ENCODE measurements around the gene BCAS1. TPM values are rescaled to one million over a fixed set of nuclear protein-coding genes. Genes with fewer than 3 reads are reported as not detected.

BCAS1 gene
- total RNA-seq, 4 donors from 2014 or later: 0.97 to 9.3 (median 4.4) TPM

GRCh38 chr20:53994088-53994487 lies 76.3 kb downstream of the BCAS1 start:
- Histone ChIP-seq H3K4me1 (no peaks in the 10 kb centered on the region), H3K4me3 (no peak overlapping the region), H3K36me3 (no peaks in the 10 kb centered on the region), H3K27me3 (peaks cover 0 to 17% (median 0%) of the 10 kb centered on the region in 4 donors), H3K27ac (no peak overlapping the region), H3K9me3 (no peaks in the 10 kb centered on the region)
- TF ChIP-seq CTCF (IDR thresholded peaks at IDR 0.05): no peak
- no peak for TF ChIP-seq POLR2A (IDR thresholded peaks at IDR 0.05)
- DNase-seq: no peak
- 81 to 82% methylated on average over 7 of the region's 7 CpGs for WGBS, 2 donors
- intact Hi-C loops (cut with DNase I): no loop called here

- no peak overlapping the region for H3K27ac ChIP-seq
- TF ChIP-seq CTCF (IDR thresholded peaks at IDR 0.05) (no peak), POLR2A (IDR thresholded peaks at IDR 0.05) (no peak)
- WGBS, 2 donors: 70 to 92% methylated on average over 5 of the region's 5 CpGs
- H3K4me1 ChIP-seq: no peaks in the 10 kb centered on the region
- H3K4me3 ChIP-seq: no peak overlapping the region
- DNase-seq: no peak
- intact Hi-C loops (cut with DNase I): no loop called here
- no peaks in the 10 kb centered on the region for H3K36me3 ChIP-seq
- H3K9me3 ChIP-seq: no peaks in the 10 kb centered on the region
- peaks cover 0 to 17% (median 0%) of the 10 kb centered on the region in 4 donors for H3K27me3 ChIP-seq
These were observed 77.1 kb downstream of the BCAS1 start for GRCh38 chr20:53993310-53993709.

- no peaks in the 10 kb centered on the region for H3K9me3 ChIP-seq
- no peak for DNase-seq
- TF ChIP-seq CTCF (IDR thresholded peaks at IDR 0.05): no peak
- no peak for TF ChIP-seq POLR2A (IDR thresholded peaks at IDR 0.05)
- 80 to 85% methylated on average over 9 of the region's 9 CpGs for WGBS, 2 donors
- H3K27me3 ChIP-seq: peaks cover 0 to 28% (median 0%) of the 10 kb centered on the region in 4 donors
- H3K4me1 ChIP-seq: no peaks in the 10 kb centered on the region
- H3K27ac ChIP-seq: no peak overlapping the region
- H3K4me3 ChIP-seq: no peak overlapping the region
- no peaks in the 10 kb centered on the region for H3K36me3 ChIP-seq
- intact Hi-C loops (cut with DNase I): no loop called here
These were observed 79.5 kb downstream of the BCAS1 start for GRCh38 chr20:53990768-53991450.

- 56 to 75% methylated on average over 2 of the region's 2 CpGs for WGBS, 2 donors
- no peak overlapping the region for H3K4me3 ChIP-seq
These were observed 80.4 kb downstream of the BCAS1 start for GRCh38 chr20:53990003-53990402.

More at GRCh38 chr20:53990003-53990402, 80.4 kb downstream of the BCAS1 start:
- no peak for DNase-seq
- intact Hi-C loops (cut with DNase I): no loop called here
- Histone ChIP-seq H3K4me1 (no peaks in the 10 kb centered on the region), H3K27me3 (peaks cover 0 to 30% (median 0%) of the 10 kb centered on the region in 4 donors), H3K9me3 (no peaks in the 10 kb centered on the region), H3K27ac (no peak overlapping the region), H3K36me3 (no peaks in the 10 kb centered on the region)
- no peak for TF ChIP-seq CTCF (IDR thresholded peaks at IDR 0.05)
- no peak for TF ChIP-seq POLR2A (IDR thresholded peaks at IDR 0.05)
